A549 treated with Mapracorat at 1 μM for 4 hours (cell line): ENCODE measurements around the gene REC114. TPM values are rescaled to one million over a fixed set of nuclear protein-coding genes. Genes with fewer than 3 reads are reported as not detected.

ENCODE experiments used
- total RNA-seq: library from RNA; stranded (reverse); fragments of 200-300 nt; extraction: Qiagen RNA extraction; gene quantifications from 5 replicates; pipeline ENCODE4 v1.2.3, GENCODE V29; 2022

REC114 gene, protein sequence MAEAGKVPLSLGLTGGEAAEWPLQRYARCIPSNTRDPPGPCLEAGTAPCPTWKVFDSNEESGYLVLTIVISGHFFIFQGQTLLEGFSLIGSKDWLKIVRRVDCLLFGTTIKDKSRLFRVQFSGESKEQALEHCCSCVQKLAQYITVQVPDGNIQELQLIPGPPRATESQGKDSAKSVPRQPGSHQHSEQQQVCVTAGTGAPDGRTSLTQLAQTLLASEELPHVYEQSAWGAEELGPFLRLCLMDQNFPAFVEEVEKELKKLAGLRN
- not detected in 5 replicates for total RNA-seq

GRCh38 chr15:73442968-73443367 lies at the start of gene REC114:
Gene REC114, plus strand, starts transcription at chr15:73443164. Its CDS starts 22 bp downstream, at chr15:73443186.

Other genes starting within 250 kb of the REC114 start
- 0.25 to 0.38 TPM (median 0.33 TPM) in 5 replicates for gene HCN4, start 74.2 kb upstream of the REC114 start, total RNA-seq
- 182 to 217 TPM (median 195 TPM) in 5 replicates for gene NPTN, start 190.2 kb downstream of the REC114 start, total RNA-seq
- gene CD276, start 241.2 kb downstream of the REC114 start, total RNA-seq: 70.7 to 80.8 TPM (median 76.4 TPM) in 5 replicates